Measurements from ENCODE around the gene SMYD3.
A peak's percentile ranks its signal among the peaks of the same experiment; 100 is the strongest.

Gene SMYD3

DNA sequence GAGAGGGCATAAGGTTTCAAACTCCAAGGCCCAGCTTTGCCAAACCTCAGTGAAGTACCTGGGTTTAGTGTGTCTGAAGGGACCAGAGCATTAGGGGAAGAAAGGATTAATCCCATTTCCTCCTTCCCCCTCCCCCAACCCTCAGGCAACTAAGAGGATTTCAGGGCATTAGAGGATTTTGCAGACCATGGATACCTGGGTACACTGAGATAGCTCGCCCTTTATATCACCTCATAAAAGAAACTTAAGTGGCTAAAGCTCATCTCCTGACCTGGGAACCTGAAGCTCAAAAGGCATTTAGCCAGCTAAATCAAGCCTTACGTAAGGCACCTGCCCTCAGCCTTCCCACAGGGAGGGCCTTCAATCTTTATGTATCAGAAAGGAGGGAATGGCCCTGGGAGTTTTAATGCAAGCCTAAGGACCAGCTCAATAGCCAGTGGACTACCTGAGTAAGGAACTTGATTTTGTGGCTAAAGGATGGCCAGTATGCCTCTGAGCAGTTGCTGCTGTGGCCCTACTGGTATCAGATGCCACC is 26.4 kb upstream of the SMYD3 start:
- Histone ChIP-seq H3K4me3 (replicated peaks; ENCODE audit: low read depth, low read length) (no peak overlapping the region), H3K27me3 (replicated peaks; ENCODE audit: control insufficient read depth, insufficient read depth, low read length) (no peaks in the 10 kb centered on the region), H3K36me3 (ENCODE audit: control insufficient read depth, insufficient read depth, low read length) (no peaks in the 10 kb centered on the region)
- no peak for DNase-seq (ENCODE audit: extremely low read depth, insufficient read length)
- TF ChIP-seq, protein P1, sequence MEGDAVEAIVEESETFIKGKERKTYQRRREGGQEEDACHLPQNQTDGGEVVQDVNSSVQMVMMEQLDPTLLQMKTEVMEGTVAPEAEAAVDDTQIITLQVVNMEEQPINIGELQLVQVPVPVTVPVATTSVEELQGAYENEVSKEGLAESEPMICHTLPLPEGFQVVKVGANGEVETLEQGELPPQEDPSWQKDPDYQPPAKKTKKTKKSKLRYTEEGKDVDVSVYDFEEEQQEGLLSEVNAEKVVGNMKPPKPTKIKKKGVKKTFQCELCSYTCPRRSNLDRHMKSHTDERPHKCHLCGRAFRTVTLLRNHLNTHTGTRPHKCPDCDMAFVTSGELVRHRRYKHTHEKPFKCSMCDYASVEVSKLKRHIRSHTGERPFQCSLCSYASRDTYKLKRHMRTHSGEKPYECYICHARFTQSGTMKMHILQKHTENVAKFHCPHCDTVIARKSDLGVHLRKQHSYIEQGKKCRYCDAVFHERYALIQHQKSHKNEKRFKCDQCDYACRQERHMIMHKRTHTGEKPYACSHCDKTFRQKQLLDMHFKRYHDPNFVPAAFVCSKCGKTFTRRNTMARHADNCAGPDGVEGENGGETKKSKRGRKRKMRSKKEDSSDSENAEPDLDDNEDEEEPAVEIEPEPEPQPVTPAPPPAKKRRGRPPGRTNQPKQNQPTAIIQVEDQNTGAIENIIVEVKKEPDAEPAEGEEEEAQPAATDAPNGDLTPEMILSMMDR (IDR thresholded peaks at IDR 0.05; ENCODE audit: insufficient read depth, low read length, poor library complexity, severe bottlenecking): no peak

- TF ChIP-seq, protein P1 (IDR thresholded peaks at IDR 0.05; ENCODE audit: insufficient read depth, low read length, poor library complexity, severe bottlenecking): no peak
- DNase-seq (ENCODE audit: extremely low read depth, insufficient read length): no peak
- H3K27me3 ChIP-seq (replicated peaks; ENCODE audit: control insufficient read depth, insufficient read depth, low read length): no peaks in the 10 kb centered on the region
- no peak overlapping the region for H3K4me3 ChIP-seq (replicated peaks; ENCODE audit: low read depth, low read length)
- no peaks in the 10 kb centered on the region for H3K36me3 ChIP-seq (ENCODE audit: control insufficient read depth, insufficient read depth, low read length)
Measured at GRCh38 chr1:246532519-246532918, 25.4 kb upstream of the SMYD3 start.

DNA sequence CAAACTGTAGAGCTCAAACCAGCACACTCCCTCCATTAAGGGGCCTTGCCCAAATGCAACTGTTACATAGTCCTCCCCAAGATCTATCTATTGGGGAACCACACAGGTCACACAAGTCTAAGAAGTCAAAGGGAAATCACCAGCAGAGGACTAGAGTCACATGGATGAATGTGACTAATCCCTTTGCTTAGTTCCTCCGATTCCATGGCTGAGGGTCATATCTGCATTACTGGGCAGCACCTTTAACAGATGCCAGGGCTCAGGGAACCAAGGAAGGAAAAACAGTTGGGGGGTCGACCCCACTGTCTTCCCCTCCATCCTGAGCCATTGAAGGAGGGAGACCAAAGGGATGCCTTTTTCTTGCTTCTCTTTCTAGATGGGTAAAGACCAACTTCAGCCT is 23.4 kb upstream of the SMYD3 start:
- H3K4me3 ChIP-seq (replicated peaks; ENCODE audit: low read depth, low read length): no peak overlapping the region
- TF ChIP-seq, protein P1 (IDR thresholded peaks at IDR 0.05; ENCODE audit: insufficient read depth, low read length, poor library complexity, severe bottlenecking): no peak
- no peaks in the 10 kb centered on the region for H3K27me3 ChIP-seq (replicated peaks; ENCODE audit: control insufficient read depth, insufficient read depth, low read length)
- DNase-seq (ENCODE audit: extremely low read depth, insufficient read length): no peak
- no peaks in the 10 kb centered on the region for H3K36me3 ChIP-seq (ENCODE audit: control insufficient read depth, insufficient read depth, low read length)

GRCh38 chr1:246528933-246529731 is 22.1 kb upstream of the SMYD3 start:
- no peaks in the 10 kb centered on the region for H3K27me3 ChIP-seq (replicated peaks; ENCODE audit: control insufficient read depth, insufficient read depth, low read length)
- TF ChIP-seq, protein P1 (IDR thresholded peaks at IDR 0.05; ENCODE audit: insufficient read depth, low read length, poor library complexity, severe bottlenecking): no peak
- no peaks in the 10 kb centered on the region for H3K36me3 ChIP-seq (ENCODE audit: control insufficient read depth, insufficient read depth, low read length)
- no peak for DNase-seq (ENCODE audit: extremely low read depth, insufficient read length)
- no peak overlapping the region for H3K4me3 ChIP-seq (replicated peaks; ENCODE audit: low read depth, low read length)

DNA sequence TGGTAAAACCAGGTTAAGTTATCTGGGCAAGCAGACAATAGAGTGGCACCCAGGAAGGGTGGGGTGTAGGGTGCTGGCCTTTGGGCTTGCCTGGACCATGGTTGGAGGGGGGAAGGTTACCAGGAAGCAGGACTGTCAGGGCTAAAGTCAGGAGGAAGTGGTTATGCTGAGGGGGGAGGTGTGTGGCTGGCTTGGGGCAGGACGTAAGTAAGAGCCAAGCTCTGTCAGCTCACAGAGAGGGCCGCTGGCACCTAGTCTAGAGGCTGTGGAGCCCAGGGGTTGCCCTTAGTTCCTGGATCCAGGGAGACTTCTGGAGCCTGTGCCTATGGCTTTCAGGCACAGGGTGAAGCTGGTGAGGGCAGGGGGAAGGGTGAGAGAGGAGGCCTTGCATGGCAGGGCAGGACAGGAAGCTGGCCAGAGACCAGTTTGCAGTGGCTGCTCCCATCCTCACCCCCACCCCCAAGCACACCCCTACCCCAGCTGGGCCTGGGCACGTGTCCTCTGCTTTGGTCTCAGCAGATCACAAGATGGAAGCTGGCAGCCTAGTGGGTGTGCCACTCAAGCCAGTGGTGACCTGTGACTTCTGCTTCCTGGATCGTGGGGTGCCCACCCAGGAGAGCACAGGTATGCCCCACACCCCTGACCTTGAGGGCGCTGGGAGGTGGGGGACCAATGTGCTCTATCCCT is 20.5 kb upstream of the SMYD3 start:
- TF ChIP-seq, protein P1 (IDR thresholded peaks at IDR 0.05; ENCODE audit: insufficient read depth, low read length, poor library complexity, severe bottlenecking): no peak
- peak; percentile 48 for DNase-seq (ENCODE audit: extremely low read depth, insufficient read length)
- no peaks in the 10 kb centered on the region for H3K27me3 ChIP-seq (replicated peaks; ENCODE audit: control insufficient read depth, insufficient read depth, low read length)
- no peaks in the 10 kb centered on the region for H3K36me3 ChIP-seq (ENCODE audit: control insufficient read depth, insufficient read depth, low read length)
- no peak overlapping the region for H3K4me3 ChIP-seq (replicated peaks; ENCODE audit: low read depth, low read length)

Measured in GM06990 (cell line).